ENCODE results near the gene CHD5. TPM values are rescaled to one million over a fixed set of nuclear protein-coding genes. Genes with fewer than 3 reads are reported as not detected.
A peak's percentile ranks its signal among the peaks of the same experiment; 100 is the strongest.

Gene CHD5
- total RNA-seq, 6 experiments from 2014 or later: not detected

- no peaks in the 10 kb centered on the region for H3K27me3 ChIP-seq
- intact Hi-C loops (cut with DNase I): no loop called here
- H3K9me3 ChIP-seq: no peaks in the 10 kb centered on the region
- H3K27ac ChIP-seq: no peak overlapping the region
- no peaks in the 10 kb centered on the region for H3K36me3 ChIP-seq
- DNase-seq: no peak
- TF ChIP-seq, protein P1, sequence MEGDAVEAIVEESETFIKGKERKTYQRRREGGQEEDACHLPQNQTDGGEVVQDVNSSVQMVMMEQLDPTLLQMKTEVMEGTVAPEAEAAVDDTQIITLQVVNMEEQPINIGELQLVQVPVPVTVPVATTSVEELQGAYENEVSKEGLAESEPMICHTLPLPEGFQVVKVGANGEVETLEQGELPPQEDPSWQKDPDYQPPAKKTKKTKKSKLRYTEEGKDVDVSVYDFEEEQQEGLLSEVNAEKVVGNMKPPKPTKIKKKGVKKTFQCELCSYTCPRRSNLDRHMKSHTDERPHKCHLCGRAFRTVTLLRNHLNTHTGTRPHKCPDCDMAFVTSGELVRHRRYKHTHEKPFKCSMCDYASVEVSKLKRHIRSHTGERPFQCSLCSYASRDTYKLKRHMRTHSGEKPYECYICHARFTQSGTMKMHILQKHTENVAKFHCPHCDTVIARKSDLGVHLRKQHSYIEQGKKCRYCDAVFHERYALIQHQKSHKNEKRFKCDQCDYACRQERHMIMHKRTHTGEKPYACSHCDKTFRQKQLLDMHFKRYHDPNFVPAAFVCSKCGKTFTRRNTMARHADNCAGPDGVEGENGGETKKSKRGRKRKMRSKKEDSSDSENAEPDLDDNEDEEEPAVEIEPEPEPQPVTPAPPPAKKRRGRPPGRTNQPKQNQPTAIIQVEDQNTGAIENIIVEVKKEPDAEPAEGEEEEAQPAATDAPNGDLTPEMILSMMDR (IDR thresholded peaks at IDR 0.05): no peak
- TF ChIP-seq POLR2A (IDR thresholded peaks at IDR 0.05): no peak
- no peak for ATAC-seq
- H3K4me3 ChIP-seq: no peak overlapping the region
- WGBS (ENCODE audit: insufficient coverage, low coverage, low lambda C conversion rate, missing lambda C conversion rate): 65% methylated on average over 8 of the region's 17 CpGs
- no peaks in the 10 kb centered on the region for H3K4me1 ChIP-seq
Measured at GRCh38 chr1:6097824-6098223, 82.3 kb downstream of the CHD5 start.

DNA sequence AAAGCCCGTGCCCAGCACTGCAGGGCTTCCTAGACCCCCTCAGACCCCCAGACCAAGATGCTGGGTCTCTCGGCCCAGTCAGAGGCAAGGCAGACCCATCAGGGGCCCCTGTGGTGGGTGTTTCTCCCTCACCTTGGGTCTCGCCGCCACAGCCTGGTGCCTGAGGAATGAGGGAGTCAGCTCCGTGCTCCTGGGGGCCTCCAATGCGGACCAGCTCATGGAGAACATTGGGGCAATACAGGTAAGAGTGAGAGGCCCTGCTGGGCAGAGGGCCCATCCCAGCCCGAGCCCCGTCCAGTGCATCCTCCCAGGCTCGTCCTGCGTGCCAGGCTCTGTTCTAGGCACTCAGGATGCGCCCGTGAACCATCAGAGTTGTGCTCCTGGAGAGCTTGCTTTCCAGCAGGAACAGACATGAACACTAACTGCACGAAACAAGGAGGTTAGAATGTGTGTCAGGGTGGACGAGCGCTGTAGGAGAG, 83.0 kb downstream of the CHD5 start:
- 40% methylated on average over 1 of the region's 15 CpGs for WGBS (ENCODE audit: insufficient coverage, low coverage, low lambda C conversion rate, missing lambda C conversion rate)
- no peak overlapping the region for H3K4me3 ChIP-seq
- no peaks in the 10 kb centered on the region for H3K9me3 ChIP-seq
- no peaks in the 10 kb centered on the region for H3K27me3 ChIP-seq
- H3K36me3 ChIP-seq: no peaks in the 10 kb centered on the region
- ATAC-seq (no peak), DNase-seq (no peak)
- no peak overlapping the region for H3K27ac ChIP-seq
- no peaks in the 10 kb centered on the region for H3K4me1 ChIP-seq
- TF ChIP-seq, protein P1 (IDR thresholded peaks at IDR 0.05): no peak
- no peak for TF ChIP-seq POLR2A (IDR thresholded peaks at IDR 0.05)
- intact Hi-C loops (cut with DNase I): no loop called here

GRCh38 chr1:6096243-6097116, 83.6 kb downstream of the CHD5 start:
- no peak for ATAC-seq
- no CpG with 5 or more reads among the region's 23 CpGs for WGBS (ENCODE audit: insufficient coverage, low coverage, low lambda C conversion rate, missing lambda C conversion rate)
- no peaks in the 10 kb centered on the region for H3K9me3 ChIP-seq
- no peaks in the 10 kb centered on the region for H3K27me3 ChIP-seq
- no peak for TF ChIP-seq POLR2A (IDR thresholded peaks at IDR 0.05)
- TF ChIP-seq, protein P1 (IDR thresholded peaks at IDR 0.05): no peak
- no peak overlapping the region for H3K4me3 ChIP-seq
- no peaks in the 10 kb centered on the region for H3K36me3 ChIP-seq
- H3K27ac ChIP-seq: no peak overlapping the region
- intact Hi-C loops (cut with DNase I): no loop called here
- H3K4me1 ChIP-seq: no peaks in the 10 kb centered on the region
- peak in 1 of 3 donors; percentile 52 for DNase-seq

- DNase-seq (no peak), ATAC-seq (no peak)
- Histone ChIP-seq H3K27me3 (no peaks in the 10 kb centered on the region), H3K9me3 (no peaks in the 10 kb centered on the region), H3K36me3 (no peaks in the 10 kb centered on the region), H3K4me3 (no peak overlapping the region), H3K4me1 (no peaks in the 10 kb centered on the region), H3K27ac (no peak overlapping the region)
- 86% methylated on average over 2 of the region's 13 CpGs for WGBS (ENCODE audit: insufficient coverage, low coverage, low lambda C conversion rate, missing lambda C conversion rate)
- intact Hi-C loops (cut with DNase I): no loop called here
- no peak for TF ChIP-seq POLR2A (IDR thresholded peaks at IDR 0.05)
- TF ChIP-seq, protein P1 (IDR thresholded peaks at IDR 0.05): no peak
Measured at GRCh38 chr1:6095511-6096242, 84.4 kb downstream of the CHD5 start.
